Smooth muscle cell (in vitro differentiated cells): ENCODE measurements around the gene GPC2. TPM values are rescaled to one million over a fixed set of nuclear protein-coding genes. Genes with fewer than 3 reads are reported as not detected.

Experiments used
- DNase-seq: peaks from one replicate; lab custom pipeline; 2025; ENCODE audit not compliant: unreplicated experiment; lab: John Stamatoyannopoulos, UW
- H2AFZ ChIP-seq: fragments of 200-600 bp; sonication (generic); 2 replicates; pipeline ENCODE4 v1.6.0; 2016; ENCODE audit warnings: antibody characterized with exemption, low read depth, mild to moderate bottlenecking
- H3F3A ChIP-seq: fragments of 200-600 bp; sonication (generic); 2 replicates; pipeline ENCODE4 v1.6.0; 2017; ENCODE audit warnings: antibody characterized with exemption, low read depth
- H3K27ac ChIP-seq: fragments of 200-600 bp; sonication (generic); 2 replicates; pipeline ENCODE4 v1.5.1; 2016; ENCODE audit warnings: low read depth, mild to moderate bottlenecking
- H3K27me3 ChIP-seq: fragments of 200-600 bp; sonication (generic); 2 replicates; pipeline ENCODE4 v1.6.1; 2016; ENCODE audit warnings: low read depth, mild to moderate bottlenecking
- H3K36me3 ChIP-seq: fragments of 200-600 bp; sonication (generic); 2 replicates; pipeline ENCODE4 v1.5.1; 2016; ENCODE audit warnings: low read depth
- H3K4me1 ChIP-seq: fragments of 200-600 bp; sonication (generic); 2 replicates; pipeline ENCODE4 v1.5.1; 2016; ENCODE audit warnings: low read depth
- H3K4me2 ChIP-seq: fragments of 200-600 bp; sonication (generic); 2 replicates; pipeline ENCODE4 v1.6.0; 2016; ENCODE audit warnings: mild to moderate bottlenecking
- H3K4me3 ChIP-seq: fragments of 200-600 bp; sonication (generic); 2 replicates; pipeline ENCODE4 v1.5.1; 2016; ENCODE audit warnings: mild to moderate bottlenecking
- H3K79me2 ChIP-seq: fragments of 200-600 bp; sonication (generic); 2 replicates; pipeline ENCODE4 v1.6.0; 2016; ENCODE audit warnings: low read depth, mild to moderate bottlenecking
- H3K9ac ChIP-seq: fragments of 200-600 bp; sonication (generic); 2 replicates; pipeline ENCODE4 v1.6.0; 2016; ENCODE audit warnings: low read depth
- H3K9me3 ChIP-seq: fragments of 200-600 bp; sonication (generic); replicated peaks from 2 replicates; pipeline ENCODE4 v1.5.1; 2016; ENCODE audit warnings: low read depth
- H4K20me1 ChIP-seq: fragments of 200-600 bp; sonication (generic); 2 replicates; pipeline ENCODE4 v1.6.0; 2016; ENCODE audit warnings: low read depth
- CTCF ChIP-seq: fragments of 200-600 bp; sonication (generic); IDR thresholded peaks from 2 replicates; pipeline ENCODE4 v1.5.1; 2017; ENCODE audit warnings: borderline replicate concordance, mild to moderate bottlenecking, antibody characterized with exemption; ENCODE audit not compliant: insufficient read depth, poor library complexity, severe bottlenecking
- WGBS: methylation state at CpG from one replicate; pipeline ENCODE4 v1.1.7; 2016; ENCODE audit warnings: low lambda C conversion rate; 5-methylcytosine and 5-hydroxymethylcytosine counted together
- polyA plus RNA-seq: library from polyadenylated mRNA; unstranded; fragments of >200 nt; fragmentation: Nextera tagmentation; extraction: Ambion mirVana; gene quantifications from 2 replicates; pipeline ENCODE4 v1.2.1, GENCODE V29; 2016
- total RNA-seq: library from RNA; depleted of rRNA; stranded (reverse); fragments of >200 nt; gene quantifications from 2 replicates; pipeline ENCODE4 v1.2.3, GENCODE V29; 2014

GPC2 gene
- total and polyA plus RNA-seq, 2 experiments from 2014 or later: 3.2 to 7.1 TPM

- Histone ChIP-seq H3K9ac (no peak overlapping the region), H4K20me1 (no peaks in the 10 kb centered on the region), H3F3A (no peaks in the 10 kb centered on the region), H3K4me1 (no peaks in the 10 kb centered on the region), H2AFZ (no peak overlapping the region), H3K79me2 (no peaks in the 10 kb centered on the region), H3K36me3 (no peaks in the 10 kb centered on the region), H3K27me3 (no peaks in the 10 kb centered on the region), H3K4me3 (no peak overlapping the region), H3K9me3 (no peaks in the 10 kb centered on the region), H3K4me2 (no peak overlapping the region), H3K27ac (no peak overlapping the region)
- DNase-seq: no peak
- 87% methylated on average over 3 of the region's 3 CpGs for WGBS
- no peak for TF ChIP-seq CTCF
These were observed 34.7 kb downstream of the GPC2 start for GRCh38 chr7:100142461-100142860.

GRCh38 chr7:100141555-100141949 is 35.6 kb downstream of the GPC2 start:
- no peak overlapping the region for H2AFZ ChIP-seq

GRCh38 chr7:100137851-100138760 is 39.1 kb downstream of the GPC2 start:
- Histone ChIP-seq H3K36me3 (no peaks in the 10 kb centered on the region), H3K79me2 (no peaks in the 10 kb centered on the region), H3K27ac (no peak overlapping the region), H2AFZ (no peak overlapping the region), H4K20me1 (no peaks in the 10 kb centered on the region), H3K9me3 (no peaks in the 10 kb centered on the region), H3K4me2 (no peak overlapping the region), H3F3A (no peaks in the 10 kb centered on the region), H3K9ac (no peak overlapping the region), H3K27me3 (no peaks in the 10 kb centered on the region), H3K4me1 (no peaks in the 10 kb centered on the region), H3K4me3 (no peak overlapping the region)
- no peak for DNase-seq
- TF ChIP-seq CTCF: no peak
- 92% methylated on average over 13 of the region's 13 CpGs for WGBS

More at GRCh38 chr7:100141555-100141949, 35.6 kb downstream of the GPC2 start:
- Histone ChIP-seq H3K4me3 (no peak overlapping the region), H3K79me2 (no peaks in the 10 kb centered on the region), H3K27me3 (no peaks in the 10 kb centered on the region), H3K4me1 (no peaks in the 10 kb centered on the region), H3K36me3 (no peaks in the 10 kb centered on the region), H3K9me3 (no peaks in the 10 kb centered on the region), H3K27ac (no peak overlapping the region), H3F3A (no peaks in the 10 kb centered on the region), H3K9ac (no peak overlapping the region), H3K4me2 (no peak overlapping the region), H4K20me1 (no peaks in the 10 kb centered on the region)
- no peak for TF ChIP-seq CTCF
- DNase-seq: no peak
- WGBS: 91% methylated on average over 3 of the region's 3 CpGs
